ENCODE results near the gene IRF9. TPM values are rescaled to one million over a fixed set of nuclear protein-coding genes. Genes with fewer than 3 reads are reported as not detected.

IRF9 gene
- total RNA-seq, 2 donors from 2014 or later, result 106 to 190 TPM

Other genes starting within 250 kb of the IRF9 start
- 10 to 100 TPM; 14.6 to 15.0 TPM for gene DHRS4, start 207.5 kb upstream of the IRF9 start, total RNA-seq
- gene DHRS4L2, start 172.3 kb upstream of the IRF9 start, total RNA-seq, result 10 to 100 TPM; 15.8 to 17.9 TPM
- 1 to 10 TPM; 2.1 to 4.2 TPM for gene CARMIL3, start 109.3 kb upstream of the IRF9 start, total RNA-seq
- gene CPNE6, start 89.7 kb upstream of the IRF9 start, total RNA-seq, result not detected
- gene PCK2, start 67.0 kb upstream of the IRF9 start, total RNA-seq, result 10 to 100 TPM; 31.4 to 57.6 TPM
- 10 to 100 TPM; 72.4 to 94.8 TPM for gene DCAF11, start 46.5 kb upstream of the IRF9 start, total RNA-seq
- gene NRL, start 46.3 kb upstream of the IRF9 start, total RNA-seq, result 1 to 10 TPM; 1.7 to 2.5 TPM
- gene FITM1, start 30.6 kb upstream of the IRF9 start, total RNA-seq, result under 1 TPM in 1 of 2 donors, not detected in 1; 0.58 TPM
- gene PSME1, start 25.1 kb upstream of the IRF9 start, total RNA-seq, result 100 to 1,000 TPM; 361 to 375 TPM
- 10 to 100 TPM; 31.0 to 43.8 TPM for gene EMC9, start 19.7 kb upstream of the IRF9 start, total RNA-seq
- gene PSME2, start 14.7 kb upstream of the IRF9 start, total RNA-seq, result 100 to 1,000 TPM; 339 to 489 TPM
- gene RNF31, start 13.8 kb upstream of the IRF9 start, total RNA-seq, result 10 to 100 TPM; 56.6 to 86.7 TPM
- 10 to 100 TPM; 35.7 to 58.8 TPM for gene REC8, start 10.8 kb downstream of the IRF9 start, total RNA-seq
- 10 to 100 TPM; 34.0 to 78.7 TPM for gene IPO4, start 27.6 kb downstream of the IRF9 start, total RNA-seq
- gene TM9SF1, start 34.2 kb downstream of the IRF9 start, total RNA-seq, result 10 to 100 TPM; 28.6 to 33.4 TPM
- gene TSSK4, start 44.4 kb downstream of the IRF9 start, total RNA-seq, result under 1 TPM in 1 of 2 donors, not detected in 1; 0.82 TPM
- 10 to 100 TPM; 62.8 to 69.8 TPM for gene CHMP4A, start 52.2 kb downstream of the IRF9 start, total RNA-seq
- 1 to 10 TPM; 4.0 to 7.1 TPM for gene MDP1, start 54.8 kb downstream of the IRF9 start, total RNA-seq
- gene NEDD8, start 71.1 kb downstream of the IRF9 start, total RNA-seq, result 100 to 1,000 TPM; 128 to 243 TPM
- 10 to 100 TPM; 73.2 to 85.0 TPM for gene GMPR2, start 71.7 kb downstream of the IRF9 start, total RNA-seq
- 10 to 100 TPM; 61.4 to 76.4 TPM for gene TINF2, start 81.4 kb downstream of the IRF9 start, total RNA-seq
- gene TGM1, start 101.9 kb downstream of the IRF9 start, total RNA-seq, result 10 to 100 TPM; 16.1 to 18.2 TPM
- 10 to 100 TPM; 61.0 to 68.3 TPM for gene RABGGTA, start 110.3 kb downstream of the IRF9 start, total RNA-seq
- 10 to 100 TPM; 12.6 to 14.2 TPM for gene DHRS1, start 138.5 kb downstream of the IRF9 start, total RNA-seq
- gene NOP9, start 138.6 kb downstream of the IRF9 start, total RNA-seq, result 10 to 100 TPM; 21.2 to 42.2 TPM
- gene CIDEB, start 146.7 kb downstream of the IRF9 start, total RNA-seq, result 10 to 100 TPM; 14.9 to 28.1 TPM
- gene LTB4R2, start 148.9 kb downstream of the IRF9 start, total RNA-seq, result 10 to 100 TPM in 1 of 2 donors, 1 to 10 TPM in 1; 8.7 to 13.5 TPM
- gene LTB4R, start 150.2 kb downstream of the IRF9 start, total RNA-seq, result 10 to 100 TPM; 11.6 to 21.4 TPM
- 10 to 100 TPM in 1 of 2 donors, 1 to 10 TPM in 1; 2.3 to 10.5 TPM for gene ADCY4, start 173.8 kb downstream of the IRF9 start, total RNA-seq
- 10 to 100 TPM; 12.9 to 17.4 TPM for gene RIPK3, start 178.7 kb downstream of the IRF9 start, total RNA-seq
- gene NFATC4, start 206.9 kb downstream of the IRF9 start, total RNA-seq, result under 1 TPM in 1 of 2 donors, not detected in 1; 0.66 TPM
- under 1 TPM in 1 of 2 donors, not detected in 1; 0.04 TPM for gene NYNRIN, start 237.7 kb downstream of the IRF9 start, total RNA-seq

All from activated T-helper 17 cell treated with anti-CD3 and anti-CD28 coated beads, Interleukin-2, amount 50 U/mL, for 72 hours (primary cell).